GM23338 (cell line): Measurements from ENCODE around the gene PCDH17. TPM values are rescaled to one million over a fixed set of nuclear protein-coding genes. Genes with fewer than 3 reads are reported as not detected.

Experiments
- CREB1 ChIP-seq: fragments of 250-450 bp; sonication (Bioruptor Pico); IDR thresholded peaks from 2 replicates; pipeline ENCODE4 v1.5.0; 2020; ENCODE audit warnings: low read depth, mild to moderate bottlenecking, moderate library complexity
- EZH2 ChIP-seq: fragments of 200-600 bp; sonication (generic); IDR thresholded peaks from one replicate; pipeline ENCODE4 v1.8.0; 2017; ENCODE audit warnings: antibody characterized with exemption, mild to moderate bottlenecking, low read depth; ENCODE audit not compliant: unreplicated experiment
- JUNB ChIP-seq: IDR thresholded peaks from one replicate; pipeline ENCODE4 v1.6.1; 2016; ENCODE audit warnings: antibody characterized with exemption; ENCODE audit not compliant: unreplicated experiment
- POLR2AphosphoS5 ChIP-seq: IDR thresholded peaks from 2 replicates; pipeline ENCODE4 v1.6.1; 2016; ENCODE audit warnings: antibody characterized with exemption, low read depth
- STAT1 ChIP-seq: IDR thresholded peaks from one replicate; pipeline ENCODE4 v1.6.1; 2016; ENCODE audit warnings: antibody characterized with exemption; ENCODE audit not compliant: unreplicated experiment
- ZNF114 ChIP-seq: fragments of 250-450 bp; sonication (Bioruptor Pico); IDR thresholded peaks from 2 replicates; pipeline ENCODE4 v1.5.0; 2020; ENCODE audit warnings: mild to moderate bottlenecking, moderate library complexity
- ZNF331 ChIP-seq: fragments of 250-450 bp; sonication (Bioruptor Pico); IDR thresholded peaks from 2 replicates; pipeline ENCODE4 v1.5.0; 2020; ENCODE audit warnings: low read depth, mild to moderate bottlenecking, moderate library complexity
- ZNF462 ChIP-seq: fragments of 250-450 bp; sonication (Bioruptor Pico); IDR thresholded peaks from 2 replicates; pipeline ENCODE4 v1.5.0; 2020; ENCODE audit warnings: mild to moderate bottlenecking, moderate library complexity
- polyA plus RNA-seq: library from polyadenylated mRNA; unstranded; fragments of >200 nt; fragmentation: Nextera tagmentation; extraction: Ambion mirVana; gene quantifications from 2 replicates; pipeline ENCODE4 v1.2.1, GENCODE V29; 2016
- total RNA-seq: library from RNA; depleted of rRNA; stranded (reverse); fragments of >200 nt; shearing (Covaris generic); gene quantifications from 2 replicates; pipeline ENCODE4 v1.2.3, GENCODE V29; 2014
- TF ChIP-seq, protein P1 (sequence below), 2 experiments: fragments of 200-600 bp in 1 of 2; sonication (generic) in 1 of 2; conservative IDR thresholded peaks; 2 replicates each; pipeline versions ENCODE4 v1.5.1 to v1.6.1; 2016 to 2017; ENCODE audit warnings: antibody characterized with exemption in 2 of 2, low read depth in 2 of 2, mild to moderate bottlenecking in 2 of 2, moderate library complexity in 1 of 2

Gene PCDH17
- total and polyA plus RNA-seq, 2 experiments from 2014 or later = 0.27 to 1.3 TPM

GRCh38 chr13:57611969-57612368, 19.6 kb upstream of the PCDH17 start (continued):
- TF ChIP-seq ZNF462 (CRISPR knock-in tag) (no peak), CREB1 (CRISPR knock-in tag) (no peak), JUNB (no peak), STAT1 (no peak), POLR2AphosphoS5 (no peak), ZNF114 (CRISPR knock-in tag) (no peak), EZH2 (no peak), ZNF331 (CRISPR knock-in tag) (no peak)
- TF ChIP-seq, protein P1, sequence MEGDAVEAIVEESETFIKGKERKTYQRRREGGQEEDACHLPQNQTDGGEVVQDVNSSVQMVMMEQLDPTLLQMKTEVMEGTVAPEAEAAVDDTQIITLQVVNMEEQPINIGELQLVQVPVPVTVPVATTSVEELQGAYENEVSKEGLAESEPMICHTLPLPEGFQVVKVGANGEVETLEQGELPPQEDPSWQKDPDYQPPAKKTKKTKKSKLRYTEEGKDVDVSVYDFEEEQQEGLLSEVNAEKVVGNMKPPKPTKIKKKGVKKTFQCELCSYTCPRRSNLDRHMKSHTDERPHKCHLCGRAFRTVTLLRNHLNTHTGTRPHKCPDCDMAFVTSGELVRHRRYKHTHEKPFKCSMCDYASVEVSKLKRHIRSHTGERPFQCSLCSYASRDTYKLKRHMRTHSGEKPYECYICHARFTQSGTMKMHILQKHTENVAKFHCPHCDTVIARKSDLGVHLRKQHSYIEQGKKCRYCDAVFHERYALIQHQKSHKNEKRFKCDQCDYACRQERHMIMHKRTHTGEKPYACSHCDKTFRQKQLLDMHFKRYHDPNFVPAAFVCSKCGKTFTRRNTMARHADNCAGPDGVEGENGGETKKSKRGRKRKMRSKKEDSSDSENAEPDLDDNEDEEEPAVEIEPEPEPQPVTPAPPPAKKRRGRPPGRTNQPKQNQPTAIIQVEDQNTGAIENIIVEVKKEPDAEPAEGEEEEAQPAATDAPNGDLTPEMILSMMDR (conservative IDR thresholded peaks at IDR 0.05; ENCODE audit: low read depth in 2 of 2) = no peak
